Measurements from ENCODE around the gene PITPNM3.

PITPNM3 gene

DNA sequence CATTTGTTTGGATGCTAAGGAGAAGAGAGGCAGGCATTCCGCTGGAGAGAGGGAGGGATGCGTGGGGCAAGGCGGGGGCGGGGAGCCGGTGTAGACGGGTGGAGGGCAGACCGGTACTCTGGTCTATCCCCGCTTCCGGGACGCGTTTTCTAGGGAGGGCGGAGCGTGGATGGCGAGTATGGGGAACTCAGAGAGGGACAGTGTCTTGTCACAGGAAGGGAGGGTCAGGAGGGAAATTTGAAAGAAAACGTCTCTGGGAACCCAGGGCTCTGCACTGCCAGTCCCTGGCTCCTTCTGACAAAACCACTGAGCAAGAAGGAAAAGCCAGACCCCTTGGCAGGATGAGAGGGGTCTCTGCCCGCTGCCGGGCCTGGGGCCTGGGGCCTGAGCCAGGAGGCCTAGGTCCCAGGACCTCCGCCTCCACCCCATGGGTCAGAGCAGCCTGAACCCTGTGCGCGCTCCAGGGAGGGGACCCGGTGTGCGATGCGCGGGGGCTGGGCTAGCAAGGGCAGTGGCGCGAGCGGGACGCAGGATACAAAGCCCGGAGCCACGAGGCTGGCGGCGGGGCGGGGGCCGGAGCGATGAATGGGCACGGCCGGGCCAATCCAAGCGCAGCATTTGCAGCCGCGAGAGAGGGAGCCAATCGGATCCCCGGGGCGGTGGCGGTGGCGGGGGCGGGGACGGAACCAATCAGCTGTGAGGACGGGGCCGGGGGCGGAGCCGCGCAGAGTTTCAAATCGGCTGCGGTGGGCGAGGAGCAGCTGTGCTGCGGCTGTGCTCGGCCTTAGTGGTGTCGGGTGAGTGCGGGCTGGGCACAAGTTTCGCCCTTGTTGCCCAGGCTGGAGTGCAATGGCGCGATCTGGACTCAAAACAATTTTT lies 112.4 kb downstream of the PITPNM3 start, which contains the start of gene PIMREG:
Gene PIMREG (plus strand): TSS at position 764 of the 879 bp plus-strand sequence. CDS start 656 bp downstream, outside the sequence.
- peak; percentile 94 for DNase-seq (ENCODE audit: low spot score)

DNA sequence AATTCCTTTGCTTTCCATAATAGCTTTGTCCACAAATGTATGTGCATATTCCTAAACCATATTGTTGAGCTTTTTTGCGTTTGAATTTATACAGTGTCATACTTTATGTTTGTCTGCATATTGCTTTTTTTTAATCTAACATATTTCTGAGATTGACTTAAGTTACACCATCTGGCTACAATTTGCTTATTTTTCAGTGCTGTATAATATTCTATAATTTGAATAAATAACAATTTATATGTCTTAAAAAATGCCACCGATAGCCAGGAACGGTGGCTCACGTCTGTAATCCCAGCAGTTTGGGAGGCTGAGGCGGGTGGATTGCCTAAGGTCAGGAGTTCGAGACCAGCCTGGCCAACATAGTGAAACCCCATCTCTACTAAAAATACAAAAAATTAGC lies 113.6 kb downstream of the PITPNM3 start:
- DNase-seq (ENCODE audit: low spot score): no peak

DNA sequence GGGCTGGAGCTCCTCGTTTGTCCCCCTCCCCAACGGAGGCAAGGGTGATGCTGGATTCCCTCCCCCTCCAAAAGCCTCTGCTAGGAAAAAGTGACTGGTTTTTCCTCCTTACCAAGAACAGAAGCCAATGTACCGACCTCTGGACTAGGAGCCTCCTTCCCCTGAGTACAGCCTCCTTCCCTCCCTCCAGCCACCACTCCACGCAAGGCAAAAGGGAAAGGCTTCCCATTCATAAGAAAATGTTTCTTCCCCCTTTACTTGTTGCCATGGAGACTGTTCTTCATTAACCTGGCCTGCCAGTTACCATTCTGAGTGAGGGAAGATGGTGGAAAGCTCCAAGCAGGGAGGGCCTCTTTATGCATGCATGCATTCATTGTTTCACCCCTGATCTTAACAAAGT lies 116.4 kb downstream of the PITPNM3 start:
- peak; percentile 60 for DNase-seq (ENCODE audit: low spot score)

DNA sequence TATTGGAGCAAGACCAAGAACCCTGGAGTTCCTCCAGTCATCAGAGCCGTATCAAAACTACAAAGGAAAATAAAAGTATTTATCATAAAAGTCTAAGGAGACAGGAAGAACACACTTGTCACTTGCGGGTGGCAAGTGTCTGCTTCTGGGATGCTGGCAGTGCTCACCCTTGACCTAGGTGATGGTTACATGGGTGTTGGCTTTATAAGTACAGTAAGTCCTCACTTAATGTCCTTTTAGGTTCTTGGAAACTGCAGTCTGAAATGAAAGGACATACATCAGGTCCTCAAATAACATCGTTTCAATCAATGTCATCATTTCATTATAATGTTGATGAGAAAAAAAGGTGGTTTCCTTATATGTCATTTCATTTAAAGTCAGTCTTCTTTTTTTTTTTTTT lies 118.4 kb downstream of the PITPNM3 start:
- DNase-seq (ENCODE audit: low spot score): no peak

- DNase-seq (ENCODE audit: low spot score): no peak
Measured at GRCh38 chr17:6437466-6437865, 118.9 kb downstream of the PITPNM3 start.

DNA sequence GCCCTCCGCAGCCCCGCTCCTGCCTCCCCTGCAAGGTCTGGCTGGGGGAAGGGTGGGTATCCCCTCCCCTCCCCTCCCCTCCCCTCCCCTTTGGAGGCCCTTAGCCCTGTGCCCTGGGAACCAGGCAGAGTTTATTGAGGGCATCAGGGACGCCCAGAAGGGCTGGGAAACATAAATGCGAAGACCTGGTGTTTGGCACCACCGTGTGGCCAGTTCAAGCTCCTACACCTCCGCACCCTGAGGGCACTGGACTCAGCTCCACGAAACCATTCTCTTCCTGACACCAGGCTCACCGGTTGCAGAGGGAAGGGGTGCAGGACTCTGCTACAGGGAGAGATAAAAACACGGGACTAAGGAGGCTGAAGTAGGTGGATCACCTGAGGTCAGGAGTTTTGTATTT lies 120.4 kb downstream of the PITPNM3 start:
- peak; percentile 72 for DNase-seq (ENCODE audit: low spot score)

DNA sequence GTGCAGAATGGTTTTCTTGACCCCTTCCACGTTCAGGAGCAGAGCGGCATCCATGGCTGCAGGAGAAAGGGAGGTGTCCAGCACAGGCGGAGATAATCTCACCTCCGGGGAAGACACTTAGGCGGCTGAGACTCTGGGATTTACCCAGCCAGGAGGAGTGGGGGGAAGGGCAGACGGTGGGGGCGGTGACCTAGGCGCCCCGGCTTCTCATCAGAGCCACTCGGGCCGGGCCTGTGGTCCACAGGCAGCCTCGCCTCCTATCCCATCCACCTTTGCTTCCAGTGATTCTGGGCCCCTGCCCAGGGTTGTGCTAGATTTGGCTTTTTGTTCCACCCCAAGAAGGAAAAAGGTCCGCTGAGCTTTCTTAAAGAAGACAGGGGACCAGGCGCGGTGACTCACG lies 121.3 kb downstream of the PITPNM3 start, which contains the start of gene AIPL1:
Gene AIPL1 (minus strand): TSS at position 71 of the 400 bp plus-strand sequence. CDS start 17 bp downstream, at position 54.
- DNase-seq (ENCODE audit: low spot score): no peak

- DNase-seq (ENCODE audit: low spot score): no peak
Measured at GRCh38 chr17:6430769-6431168, 125.6 kb downstream of the PITPNM3 start.

GRCh38 chr17:6429266-6429665 lies 127.1 kb downstream of the PITPNM3 start:
- DNase-seq (ENCODE audit: low spot score): no peak

- no peak for DNase-seq (ENCODE audit: low spot score)
Measured at GRCh38 chr17:6428207-6428965, 128.0 kb downstream of the PITPNM3 start.

GRCh38 chr17:6427279-6427781 lies 129.0 kb downstream of the PITPNM3 start:
- peak; percentile 51 for DNase-seq (ENCODE audit: low spot score)

- no peak for DNase-seq (ENCODE audit: low spot score)
Measured at GRCh38 chr17:6426356-6427101, 129.8 kb downstream of the PITPNM3 start.

DNA sequence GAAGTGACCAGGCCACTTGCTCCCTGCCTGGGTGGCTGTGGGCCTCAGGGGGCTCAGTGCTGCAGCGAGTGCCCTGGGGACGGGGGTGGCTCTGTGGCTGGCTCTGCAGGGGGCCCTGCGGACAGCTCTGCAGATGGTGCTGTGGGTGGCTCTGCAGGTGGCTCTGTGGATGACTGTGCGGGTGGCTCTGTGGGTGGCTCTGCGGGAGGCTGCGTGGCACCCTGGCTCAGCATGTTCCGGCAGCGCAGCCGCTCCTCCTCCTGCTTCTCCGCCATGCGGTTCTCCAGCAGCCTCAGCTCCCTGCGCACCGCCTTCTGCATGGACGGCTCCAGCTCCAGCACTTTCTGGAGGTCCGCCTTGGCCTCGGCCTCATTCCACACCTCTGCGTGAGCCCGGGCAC lies 130.9 kb downstream of the PITPNM3 start:
- no peak for DNase-seq (ENCODE audit: low spot score)

DNA sequence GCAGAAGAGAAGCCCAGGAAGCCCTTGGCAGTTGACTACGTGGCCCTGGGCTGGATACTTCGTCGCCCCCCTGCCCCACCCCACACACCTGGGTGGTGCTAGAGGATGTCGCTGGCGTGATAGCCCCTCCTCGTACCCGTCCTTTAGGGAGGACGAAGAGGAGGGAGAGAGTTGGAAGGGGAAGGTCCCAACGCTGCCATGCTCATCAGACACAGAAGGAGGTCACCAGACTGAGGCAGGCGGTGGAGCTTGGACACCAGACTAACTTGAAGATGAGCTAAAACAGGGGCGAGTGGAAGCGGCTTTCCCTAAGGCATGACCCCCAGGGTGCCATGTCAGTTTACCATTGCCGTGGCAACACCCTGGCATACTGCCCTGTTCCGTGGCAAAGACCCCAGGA lies 132.4 kb downstream of the PITPNM3 start:
- no peak for DNase-seq (ENCODE audit: low spot score)

DNA sequence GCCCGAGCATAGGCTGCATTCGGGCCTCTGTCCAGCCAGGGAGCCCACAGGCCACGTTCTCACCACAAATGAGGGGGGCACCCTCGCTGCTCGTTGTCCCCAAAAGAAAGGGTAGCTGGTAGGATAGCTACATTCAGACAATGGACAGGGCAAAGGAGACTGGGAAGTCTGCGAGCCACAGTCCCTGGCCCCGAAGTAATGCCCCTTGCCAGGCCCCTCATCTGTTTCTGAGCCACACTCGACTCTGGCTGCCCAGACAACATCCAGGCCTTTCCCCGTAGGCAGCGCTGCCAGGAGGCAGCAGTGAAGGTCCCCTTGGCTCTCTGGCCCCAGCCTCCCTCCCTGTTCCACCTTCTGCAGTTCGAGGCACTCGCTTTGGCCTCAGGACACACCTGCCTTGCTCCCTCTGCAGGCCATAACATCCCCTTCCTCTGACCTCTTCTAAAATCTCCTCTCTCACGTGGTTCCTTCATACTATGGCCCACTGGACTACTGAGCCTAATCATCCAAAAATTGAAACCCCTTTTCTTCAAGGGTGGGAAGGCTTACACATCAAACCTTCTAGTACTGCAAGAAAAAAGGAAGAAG lies 133.6 kb downstream of the PITPNM3 start:
- DNase-seq (ENCODE audit: low spot score): no peak

GRCh38 chr17:6421700-6422604 lies 134.4 kb downstream of the PITPNM3 start:
- peak; percentile 83 for DNase-seq (ENCODE audit: low spot score)

GRCh38 chr17:6420173-6420641 lies 136.1 kb downstream of the PITPNM3 start:
- DNase-seq (ENCODE audit: low spot score): peak; percentile 44

- DNase-seq (ENCODE audit: low spot score): no peak
Measured at GRCh38 chr17:6415616-6416015, 140.7 kb downstream of the PITPNM3 start.

GRCh38 chr17:6413065-6413464 lies 143.3 kb downstream of the PITPNM3 start:
- DNase-seq (ENCODE audit: low spot score): peak; percentile 66

- DNase-seq (ENCODE audit: low spot score): no peak
Measured at GRCh38 chr17:6408735-6409134, 147.6 kb downstream of the PITPNM3 start.
